Neural progenitor cell (in vitro differentiated cells): Measurements from ENCODE around the gene L3MBTL2. TPM values are rescaled to one million over a fixed set of nuclear protein-coding genes. Genes with fewer than 3 reads are reported as not detected.

Experiments
- DNase-seq: peaks from one replicate; pipeline ENCODE4 v3.0.0-alpha.2; 2016; ENCODE audit warnings: low spot score
- H2AFZ ChIP-seq: fragments of 200-600 bp; sonication (generic); replicated peaks from 2 replicates; pipeline ENCODE4 v1.6.1; 2016; ENCODE audit warnings: antibody characterized with exemption
- H3F3A ChIP-seq: fragments of 200-600 bp; sonication (generic); 2 replicates; pipeline ENCODE4 v1.6.1; 2016; ENCODE audit warnings: antibody characterized with exemption, low read depth
- H3K27ac ChIP-seq: fragments of 200-600 bp; sonication (generic); 2 replicates; pipeline ENCODE4 v1.5.1; 2016; ENCODE audit warnings: mild to moderate bottlenecking
- H3K27me3 ChIP-seq: fragments of 200-600 bp; sonication (generic); 2 replicates; pipeline ENCODE4 v1.6.1; 2016; ENCODE audit warnings: mild to moderate bottlenecking, moderate library complexity
- H3K36me3 ChIP-seq: fragments of 200-600 bp; sonication (generic); 2 replicates; pipeline ENCODE4 v1.5.1; 2016
- H3K4me1 ChIP-seq: fragments of 200-600 bp; sonication (generic); 2 replicates; pipeline ENCODE4 v1.6.1; 2016; ENCODE audit warnings: mixed run types
- H3K4me2 ChIP-seq: fragments of 200-600 bp; sonication (generic); 2 replicates; pipeline ENCODE4 v1.6.1; 2016
- H3K4me3 ChIP-seq: fragments of 200-600 bp; sonication (generic); 2 replicates; pipeline ENCODE4 v1.5.1; 2016
- H3K79me2 ChIP-seq: fragments of 200-600 bp; sonication (generic); 2 replicates; pipeline ENCODE4 v1.6.1; 2016; ENCODE audit warnings: low read depth
- H3K9ac ChIP-seq: fragments of 200-600 bp; sonication (generic); 2 replicates; pipeline ENCODE4 v1.6.1; 2016
- H3K9me3 ChIP-seq: fragments of 200-600 bp; sonication (generic); 2 replicates; pipeline ENCODE4 v1.5.1; 2016; ENCODE audit warnings: low read depth
- H4K20me1 ChIP-seq: fragments of 200-600 bp; sonication (generic); 2 replicates; pipeline ENCODE4 v1.6.1; 2016; ENCODE audit warnings: low read depth
- H3K27ac Mint-ChIP-seq: 3 replicates; pipeline ENCODE4 v1.8.0; 2021; ENCODE audit warnings: mixed read lengths
- H3K27me3 Mint-ChIP-seq: 2 replicates; pipeline ENCODE4 v1.8.0; 2022; ENCODE audit warnings: low read depth, mild to moderate bottlenecking, inconsistent platforms, moderate library complexity, mixed read lengths; ENCODE audit not compliant: insufficient read depth
- H3K36me3 Mint-ChIP-seq: 3 replicates; pipeline ENCODE4 v1.8.0; 2021; ENCODE audit warnings: mixed read lengths
- H3K4me1 Mint-ChIP-seq: 3 replicates; pipeline ENCODE4 v1.8.0; 2021; ENCODE audit warnings: mixed read lengths
- H3K4me3 Mint-ChIP-seq: 3 replicates; pipeline ENCODE4 v1.8.0; 2021; ENCODE audit warnings: mild to moderate bottlenecking, moderate library complexity, mixed read lengths
- H3K9me3 Mint-ChIP-seq: 3 replicates; pipeline ENCODE4 v1.8.0; 2020; ENCODE audit warnings: mixed read lengths
- EZH2 ChIP-seq: fragments of 200-600 bp; sonication (generic); IDR thresholded peaks from 2 replicates; pipeline ENCODE4 v1.6.1; 2017; ENCODE audit warnings: antibody characterized with exemption, mild to moderate bottlenecking, moderate library complexity
- EZH2phosphoT487 ChIP-seq: fragments of 200-600 bp; sonication (generic); IDR thresholded peaks from 2 replicates; pipeline ENCODE4 v1.6.1; 2017; ENCODE audit warnings: antibody characterized with exemption
- total RNA-seq: library from RNA; depleted of rRNA; stranded (reverse); fragments of >200 nt; gene quantifications from 2 replicates; pipeline ENCODE4 v1.2.3, GENCODE V29; 2015; ENCODE audit warnings: low replicate concordance
- TF ChIP-seq, protein P1 (sequence below): fragments of 200-600 bp; sonication (generic); IDR thresholded peaks from 2 replicates; pipeline ENCODE4 v1.5.1; 2017; ENCODE audit warnings: antibody characterized with exemption, mild to moderate bottlenecking

Gene L3MBTL2
- total RNA-seq, 1 donor from 2014 or later = 14.4 TPM

DNA sequence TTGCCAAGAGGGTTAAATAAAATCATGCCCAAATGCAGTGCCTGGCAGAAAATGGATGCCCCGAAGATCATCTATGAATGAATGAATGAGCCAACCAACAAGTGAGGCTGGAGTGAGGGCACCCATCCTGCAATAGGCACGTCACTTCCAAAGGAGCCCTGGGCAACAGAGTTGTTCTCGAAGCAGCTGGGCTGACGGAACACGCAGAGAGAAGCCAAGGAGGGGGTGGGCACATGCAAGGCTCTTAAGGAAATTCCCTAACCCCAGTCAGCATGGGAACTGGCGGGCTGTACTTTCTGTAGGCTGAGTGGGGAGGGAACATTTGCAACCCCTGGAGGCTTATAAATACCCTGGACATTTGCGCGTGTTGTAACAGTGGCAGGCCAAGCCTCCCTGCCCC, 47.3 kb downstream of the L3MBTL2 start:
- Histone ChIP-seq H3K36me3 (no peaks in the 10 kb centered on the region), H3K9me3 (no peaks in the 10 kb centered on the region), H2AFZ (no peak overlapping the region), H3F3A (no peaks in the 10 kb centered on the region), H3K9ac (no peak overlapping the region), H3K27ac (no peak overlapping the region), H3K27me3 (no peaks in the 10 kb centered on the region), H4K20me1 (peaks cover 3% of the 10 kb centered on the region), H3K79me2 (no peaks in the 10 kb centered on the region), H3K4me1 (peaks cover 3% of the 10 kb centered on the region), H3K4me2 (no peak overlapping the region), H3K4me3 (no peak overlapping the region)
- no peak overlapping the region for H3K27ac Mint-ChIP-seq
- H3K36me3 Mint-ChIP-seq = peaks cover 29% of the 10 kb centered on the region
- peaks cover 3% of the 10 kb centered on the region for H3K4me1 Mint-ChIP-seq
- TF ChIP-seq EZH2 = no peak
- TF ChIP-seq, protein P1, sequence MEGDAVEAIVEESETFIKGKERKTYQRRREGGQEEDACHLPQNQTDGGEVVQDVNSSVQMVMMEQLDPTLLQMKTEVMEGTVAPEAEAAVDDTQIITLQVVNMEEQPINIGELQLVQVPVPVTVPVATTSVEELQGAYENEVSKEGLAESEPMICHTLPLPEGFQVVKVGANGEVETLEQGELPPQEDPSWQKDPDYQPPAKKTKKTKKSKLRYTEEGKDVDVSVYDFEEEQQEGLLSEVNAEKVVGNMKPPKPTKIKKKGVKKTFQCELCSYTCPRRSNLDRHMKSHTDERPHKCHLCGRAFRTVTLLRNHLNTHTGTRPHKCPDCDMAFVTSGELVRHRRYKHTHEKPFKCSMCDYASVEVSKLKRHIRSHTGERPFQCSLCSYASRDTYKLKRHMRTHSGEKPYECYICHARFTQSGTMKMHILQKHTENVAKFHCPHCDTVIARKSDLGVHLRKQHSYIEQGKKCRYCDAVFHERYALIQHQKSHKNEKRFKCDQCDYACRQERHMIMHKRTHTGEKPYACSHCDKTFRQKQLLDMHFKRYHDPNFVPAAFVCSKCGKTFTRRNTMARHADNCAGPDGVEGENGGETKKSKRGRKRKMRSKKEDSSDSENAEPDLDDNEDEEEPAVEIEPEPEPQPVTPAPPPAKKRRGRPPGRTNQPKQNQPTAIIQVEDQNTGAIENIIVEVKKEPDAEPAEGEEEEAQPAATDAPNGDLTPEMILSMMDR = no peak
- TF ChIP-seq EZH2phosphoT487 = no peak
- H3K9me3 Mint-ChIP-seq = no peaks in the 10 kb centered on the region
- H3K27me3 Mint-ChIP-seq = peaks cover 5% of the 10 kb centered on the region
- no peak for DNase-seq
- H3K4me3 Mint-ChIP-seq = no peak overlapping the region

DNA sequence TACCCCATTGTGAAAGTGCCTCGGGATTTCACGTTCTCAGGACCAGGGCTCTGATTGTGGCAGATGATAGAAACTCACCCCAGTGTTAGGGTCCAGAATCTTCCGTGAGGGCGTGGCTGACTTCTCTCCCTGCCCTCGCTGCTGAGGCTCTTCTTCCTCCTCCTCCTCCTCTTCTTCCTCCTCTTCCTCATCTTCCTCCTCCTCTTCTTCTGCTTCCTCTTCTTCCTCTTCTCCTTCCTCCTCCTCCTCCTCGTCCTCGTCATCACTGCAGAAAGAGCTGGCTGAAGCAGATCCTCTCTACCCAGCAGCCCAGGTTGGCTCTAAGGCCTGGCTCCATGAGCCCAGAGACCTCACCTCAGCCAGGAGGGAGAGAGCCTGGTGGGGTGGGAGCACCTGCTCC, 49.1 kb downstream of the L3MBTL2 start:
- H3K27me3 Mint-ChIP-seq = peaks cover 2% of the 10 kb centered on the region
- Histone ChIP-seq H3K9me3 (no peaks in the 10 kb centered on the region), H3K36me3 (no peaks in the 10 kb centered on the region), H3K27ac (no peak overlapping the region), H4K20me1 (peaks cover 5% of the 10 kb centered on the region), H2AFZ (no peak overlapping the region), H3K27me3 (no peaks in the 10 kb centered on the region), H3K4me2 (no peak overlapping the region), H3F3A (no peaks in the 10 kb centered on the region), H3K4me3 (no peak overlapping the region), H3K9ac (no peak overlapping the region), H3K79me2 (no peaks in the 10 kb centered on the region), H3K4me1 (peaks cover 9% of the 10 kb centered on the region)
- peaks cover 30% of the 10 kb centered on the region for H3K36me3 Mint-ChIP-seq
- H3K27ac Mint-ChIP-seq = no peak overlapping the region
- DNase-seq = no peak
- peaks cover 3% of the 10 kb centered on the region for H3K4me1 Mint-ChIP-seq
- TF ChIP-seq EZH2phosphoT487 (no peak), EZH2 (no peak)
- TF ChIP-seq, protein P1 = no peak
- no peaks in the 10 kb centered on the region for H3K9me3 Mint-ChIP-seq
- H3K4me3 Mint-ChIP-seq = no peak overlapping the region

GRCh38 chr22:41256254-41257253, 51.4 kb downstream of the L3MBTL2 start:
- H3K4me2 ChIP-seq = no peak overlapping the region
- no peaks in the 10 kb centered on the region for H3K9me3 ChIP-seq
- H3K79me2 ChIP-seq = no peaks in the 10 kb centered on the region
- Mint-ChIP-seq H3K36me3 (peaks cover 18% of the 10 kb centered on the region), H3K9me3 (no peaks in the 10 kb centered on the region), H3K27ac (no peak overlapping the region), H3K4me1 (peaks cover 3% of the 10 kb centered on the region), H3K4me3 (peak overlapping the region; percentile 75), H3K27me3 (no peaks in the 10 kb centered on the region)
- peaks cover 9% of the 10 kb centered on the region for H3K4me1 ChIP-seq
- TF ChIP-seq EZH2 (no peak), EZH2phosphoT487 (no peak)
- TF ChIP-seq, protein P1 = no peak
- no peak overlapping the region for H3K27ac ChIP-seq
- H3K4me3 ChIP-seq = no peak overlapping the region
- H3K27me3 ChIP-seq = no peaks in the 10 kb centered on the region
- H3F3A ChIP-seq = no peaks in the 10 kb centered on the region
- peaks cover 5% of the 10 kb centered on the region for H4K20me1 ChIP-seq
- DNase-seq = peak; percentile 46
- H2AFZ ChIP-seq = no peak overlapping the region
- peaks cover 5% of the 10 kb centered on the region for H3K36me3 ChIP-seq
- H3K9ac ChIP-seq = no peak overlapping the region
